Liver (tissue), 9 donors: ENCODE measurements around the gene PSTPIP1. TPM values are rescaled to one million over a fixed set of nuclear protein-coding genes. Genes with fewer than 3 reads are reported as not detected.

Experiments used
- DNase-seq: peaks from one replicate; pipeline ENCODE4 v3.0.0-alpha.2; 2017; ENCODE audit warnings: low spot score
- H3K27ac ChIP-seq, 2 donors: one replicate each; pipeline ENCODE4 v1.7.0; 2013; ENCODE audit warnings: inconsistent platforms in 2 of 2, low read length in 2 of 2, control low read depth in 1 of 2, low read depth in 1 of 2, mild to moderate bottlenecking in 1 of 2
- H3K27me3 ChIP-seq, 4 donors: one replicate each; pipeline versions ENCODE4 v1.6.1 to v1.7.0; 2013; ENCODE audit warnings: low read length in 3 of 4, inconsistent platforms in 1 of 4, mild to moderate bottlenecking in 1 of 4, moderate library complexity in 1 of 4; ENCODE audit not compliant: control insufficient read depth in 4 of 4, insufficient read depth in 4 of 4
- H3K36me3 ChIP-seq, 4 donors: one replicate each; pipeline versions ENCODE4 v1.6.1 to v1.7.0; 2013; ENCODE audit warnings: low read length in 3 of 4, mild to moderate bottlenecking in 3 of 4, low read depth in 1 of 4, moderate library complexity in 1 of 4; ENCODE audit not compliant: control insufficient read depth in 4 of 4, insufficient read depth in 3 of 4
- H3K4me1 ChIP-seq, 4 donors: one replicate each; pipeline versions ENCODE4 v1.6.1 to v1.7.0; 2013; ENCODE audit warnings: low read length in 3 of 4, mild to moderate bottlenecking in 3 of 4, moderate library complexity in 1 of 4; ENCODE audit not compliant: control insufficient read depth in 4 of 4, insufficient read depth in 4 of 4
- H3K4me3 ChIP-seq, 3 donors: one replicate each; pipeline versions ENCODE4 v1.6.1 to v1.7.0; 2013; ENCODE audit warnings: low read length in 3 of 3, control low read depth in 1 of 3, low read depth in 1 of 3, mild to moderate bottlenecking in 1 of 3
- H3K9ac ChIP-seq, 2 donors: one replicate each; pipeline ENCODE4 v1.7.0; 2013; ENCODE audit warnings: low read length in 2 of 2, mild to moderate bottlenecking in 2 of 2, moderate library complexity in 2 of 2, control low read depth in 1 of 2, low read depth in 1 of 2
- H3K9me3 ChIP-seq, 4 donors: one replicate each; pipeline versions ENCODE4 v1.6.1 to v1.7.0; 2013; ENCODE audit warnings: low read length in 3 of 4; ENCODE audit not compliant: control insufficient read depth in 4 of 4
- EGR1 ChIP-seq, 2 donors: IDR thresholded peaks; 2 replicates each; pipeline ENCODE4 v1.6.1; 2016 to 2018; ENCODE audit warnings: antibody characterized with exemption in 2 of 2, low read depth in 2 of 2
- FOXA1 ChIP-seq: IDR thresholded peaks from 2 replicates; pipeline ENCODE4 v1.6.1; 2016; ENCODE audit warnings: antibody characterized with exemption
- FOXA2 ChIP-seq: IDR thresholded peaks from 2 replicates; pipeline ENCODE4 v1.6.1; 2016; ENCODE audit warnings: antibody characterized with exemption
- GABPA ChIP-seq, 2 donors: IDR thresholded peaks in 1 of 2; conservative IDR thresholded peaks in 1 of 2; 2 replicates each; pipeline ENCODE4 v1.6.1; 2016; ENCODE audit warnings: antibody characterized with exemption in 2 of 2, mild to moderate bottlenecking in 1 of 2, moderate library complexity in 1 of 2
- HNF4A ChIP-seq, 2 donors: conservative IDR thresholded peaks; 2 replicates each; pipeline ENCODE4 v1.6.1; 2016; ENCODE audit warnings: antibody characterized with exemption in 2 of 2, mild to moderate bottlenecking in 2 of 2
- HNF4G ChIP-seq: IDR thresholded peaks from 2 replicates; pipeline ENCODE4 v1.6.1; 2016; ENCODE audit warnings: antibody characterized with exemption
- JUND ChIP-seq, 2 donors: IDR thresholded peaks; 2 replicates each; pipeline ENCODE4 v1.6.1; 2016; ENCODE audit warnings: antibody characterized with exemption in 2 of 2
- NR2F2 ChIP-seq: IDR thresholded peaks from 2 replicates; pipeline ENCODE4 v1.6.1; 2016; ENCODE audit warnings: antibody characterized with exemption
- RAD21 ChIP-seq, 2 donors: IDR thresholded peaks; 2 replicates each; pipeline ENCODE4 v1.6.1; 2016; ENCODE audit warnings: antibody characterized with exemption in 2 of 2, mild to moderate bottlenecking in 2 of 2
- RXRA ChIP-seq, 2 donors: IDR thresholded peaks; 2 replicates each; pipeline ENCODE4 v1.6.1; 2017 to 2018; ENCODE audit warnings: antibody characterized with exemption in 2 of 2, mild to moderate bottlenecking in 1 of 2
- SP1 ChIP-seq: IDR thresholded peaks from 2 replicates; pipeline ENCODE4 v1.6.1; 2018; ENCODE audit warnings: antibody characterized with exemption, mild to moderate bottlenecking
- TAF1 ChIP-seq: conservative IDR thresholded peaks from 2 replicates; pipeline ENCODE4 v1.6.1; 2016; ENCODE audit warnings: antibody characterized with exemption, mild to moderate bottlenecking
- WGBS: extraction: QIAGEN DNeasy Blood & Tissue Kit; methylation state at CpG from one replicate; pipeline ENCODE4 v1.1.7; 2013; 5-methylcytosine and 5-hydroxymethylcytosine counted together
- polyA plus RNA-seq, 2 donors: library from polyadenylated mRNA; stranded (reverse) in 1 of 2; unstranded in 1 of 2; fragments of 200-250 nt in 1 of 2; fragments of >200 nt in 1 of 2; fragmentation: Nextera tagmentation in 1 of 2; extraction: Ambion mirVana in 1 of 2; gene quantifications; one replicate each; pipeline versions ENCODE4 v1.2.1 to v1.2.3, GENCODE V29; 2013 to 2015
- total RNA-seq, 2 donors: library from RNA; depleted of rRNA; stranded (reverse); fragments of >200 nt; gene quantifications; one replicate each; pipeline ENCODE4 v1.2.3, GENCODE V29; 2014
- TF ChIP-seq, protein P1 (sequence below): IDR thresholded peaks from 2 replicates; pipeline ENCODE4 v1.6.1; 2016; ENCODE audit warnings: antibody characterized with exemption
- TF ChIP-seq, protein P2 (sequence below): IDR thresholded peaks from 2 replicates; pipeline ENCODE4 v1.6.1; 2016; ENCODE audit warnings: antibody characterized with exemption
- TF ChIP-seq, protein P3 (sequence below): fragments of 150-350 bp; IDR thresholded peaks from 2 replicates; pipeline ENCODE4 v1.5.1; 2017; ENCODE audit warnings: improper control_type of control experiment, low read depth, low read length; ENCODE audit not compliant: missing input control
- TF ChIP-seq, protein P4 (sequence below): IDR thresholded peaks from 2 replicates; pipeline ENCODE4 v1.6.1; 2016; ENCODE audit warnings: antibody characterized with exemption, mild to moderate bottlenecking
- donor health status: healthy.
- donor health status: healthy.
- donor health status: healthy.
- donor health status: healthy.
- donor health status: healthy.

The PSTPIP1 gene
- total and polyA plus RNA-seq, 4 donors = 1.1 to 4.6 (median 3.0) TPM

DNA sequence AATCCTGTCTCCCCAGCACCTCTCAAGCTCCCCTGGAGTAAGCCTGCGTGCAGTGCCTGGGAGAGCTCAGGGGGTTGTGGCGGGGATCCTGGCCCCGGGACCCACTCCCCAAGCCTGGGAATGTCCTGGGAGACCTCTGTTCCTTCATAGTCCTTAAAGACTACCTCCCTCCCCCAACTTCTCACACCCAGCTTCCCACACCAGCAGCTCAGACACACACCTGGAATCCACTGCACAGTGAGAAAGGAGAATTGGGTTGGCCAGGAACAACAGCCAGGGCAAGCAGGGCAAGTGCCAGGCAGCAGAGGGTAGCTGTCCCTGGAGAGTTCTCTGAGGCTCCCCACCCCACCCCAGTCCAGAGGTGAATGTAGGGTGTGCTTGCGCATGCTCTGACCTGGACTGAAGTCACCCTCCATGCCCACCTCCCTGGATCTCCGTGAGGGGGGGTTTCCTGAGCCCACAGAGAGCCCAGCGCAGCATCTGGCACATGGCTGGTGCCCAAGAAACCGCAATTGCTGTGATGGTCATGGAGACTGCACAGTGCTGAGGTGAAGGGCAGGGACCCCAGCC, 22.2 kb downstream of the PSTPIP1 start:
- WGBS = 90% methylated on average over 7 of the region's 7 CpGs
- TF ChIP-seq, protein P1, sequence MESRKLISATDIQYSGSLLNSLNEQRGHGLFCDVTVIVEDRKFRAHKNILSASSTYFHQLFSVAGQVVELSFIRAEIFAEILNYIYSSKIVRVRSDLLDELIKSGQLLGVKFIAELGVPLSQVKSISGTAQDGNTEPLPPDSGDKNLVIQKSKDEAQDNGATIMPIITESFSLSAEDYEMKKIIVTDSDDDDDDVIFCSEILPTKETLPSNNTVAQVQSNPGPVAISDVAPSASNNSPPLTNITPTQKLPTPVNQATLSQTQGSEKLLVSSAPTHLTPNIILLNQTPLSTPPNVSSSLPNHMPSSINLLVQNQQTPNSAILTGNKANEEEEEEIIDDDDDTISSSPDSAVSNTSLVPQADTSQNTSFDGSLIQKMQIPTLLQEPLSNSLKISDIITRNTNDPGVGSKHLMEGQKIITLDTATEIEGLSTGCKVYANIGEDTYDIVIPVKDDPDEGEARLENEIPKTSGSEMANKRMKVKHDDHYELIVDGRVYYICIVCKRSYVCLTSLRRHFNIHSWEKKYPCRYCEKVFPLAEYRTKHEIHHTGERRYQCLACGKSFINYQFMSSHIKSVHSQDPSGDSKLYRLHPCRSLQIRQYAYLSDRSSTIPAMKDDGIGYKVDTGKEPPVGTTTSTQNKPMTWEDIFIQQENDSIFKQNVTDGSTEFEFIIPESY = no peak
- TF ChIP-seq EGR1 (IDR thresholded peaks at IDR 0.05; ENCODE audit: low read depth in 2 of 2) (no peak), HNF4A (conservative IDR thresholded peaks at IDR 0.05) (no peak), NR2F2 (no peak), TAF1 (no peak), GABPA (IDR thresholded peaks at IDR 0.05 in 1 of 2, conservative IDR thresholded peaks at IDR 0.05 in 1 of 2) (no peak), FOXA2 (no peak), SP1 (no peak), RXRA (IDR thresholded peaks at IDR 0.05) (no peak), RAD21 (IDR thresholded peaks at IDR 0.05) (no peak)

DNA sequence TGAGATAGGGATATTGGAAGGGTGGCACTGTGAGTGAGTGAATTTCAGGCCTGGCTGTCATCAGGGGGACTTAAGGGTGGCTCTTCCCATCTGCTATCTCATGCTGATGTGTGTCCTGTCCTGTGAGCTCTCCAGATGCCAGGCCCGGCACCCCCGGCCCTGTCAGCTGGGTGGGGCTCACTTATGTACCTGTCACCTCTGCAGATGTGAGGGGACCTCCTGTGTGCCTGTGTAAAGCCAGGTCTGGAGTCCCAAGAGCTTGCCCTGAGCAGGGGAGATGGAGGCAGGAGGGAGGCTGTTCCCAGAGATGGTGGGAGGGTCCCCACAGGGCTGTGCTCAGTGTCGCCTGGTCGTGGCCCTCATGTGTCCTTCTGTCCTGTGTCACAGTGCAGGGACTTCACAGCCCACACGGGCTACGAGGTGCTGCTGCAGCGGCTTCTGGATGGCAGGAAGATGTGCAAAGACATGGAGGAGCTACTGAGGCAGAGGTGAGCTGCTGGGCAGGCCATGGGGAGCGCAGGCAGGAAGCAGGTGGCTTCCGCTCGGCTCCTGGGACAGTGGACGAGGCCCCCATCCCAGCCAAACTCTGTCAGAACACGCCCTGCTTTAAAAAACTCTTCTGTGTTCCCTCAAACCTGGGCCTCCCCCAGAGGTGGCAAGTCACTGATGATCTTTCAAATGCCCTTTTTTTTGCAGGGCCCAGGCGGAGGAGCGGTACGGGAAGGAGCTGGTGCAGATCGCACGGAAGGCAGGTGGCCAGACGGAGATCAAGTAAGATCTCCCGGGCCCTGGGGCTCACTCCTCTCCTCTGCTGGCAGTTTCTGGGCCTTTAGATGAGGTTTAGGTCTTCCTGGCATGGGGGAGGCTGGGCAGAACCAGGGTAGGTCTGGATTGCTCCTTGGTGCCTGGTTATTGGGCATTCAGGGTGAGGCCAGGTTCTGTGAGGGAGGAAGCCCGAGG, 23.1 kb downstream of the PSTPIP1 start:
- Histone ChIP-seq H3K27me3 (no peaks in the 10 kb centered on the region), H3K27ac (no peak overlapping the region), H3K9me3 (no peaks in the 10 kb centered on the region), H3K9ac (no peak overlapping the region), H3K4me3 (no peak overlapping the region), H3K4me1 (no peaks in the 10 kb centered on the region), H3K36me3 (no peaks in the 10 kb centered on the region)
- WGBS = 91% methylated on average over 20 of the region's 20 CpGs
- TF ChIP-seq RAD21 (IDR thresholded peaks at IDR 0.05) (no peak), FOXA2 (no peak), EGR1 (IDR thresholded peaks at IDR 0.05; ENCODE audit: low read depth in 2 of 2) (no peak), SP1 (no peak)
- TF ChIP-seq, protein P2, sequence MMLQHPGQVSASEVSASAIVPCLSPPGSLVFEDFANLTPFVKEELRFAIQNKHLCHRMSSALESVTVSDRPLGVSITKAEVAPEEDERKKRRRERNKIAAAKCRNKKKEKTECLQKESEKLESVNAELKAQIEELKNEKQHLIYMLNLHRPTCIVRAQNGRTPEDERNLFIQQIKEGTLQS = no peak
- no peak for DNase-seq

More for the DNA sequence above, 22.2 kb downstream of the PSTPIP1 start:
- Histone ChIP-seq H3K4me1 (no peaks in the 10 kb centered on the region), H3K9me3 (no peaks in the 10 kb centered on the region), H3K4me3 (no peak overlapping the region), H3K9ac (no peak overlapping the region), H3K27ac (no peak overlapping the region), H3K27me3 (no peaks in the 10 kb centered on the region), H3K36me3 (no peaks in the 10 kb centered on the region)
- no peak for DNase-seq

DNA sequence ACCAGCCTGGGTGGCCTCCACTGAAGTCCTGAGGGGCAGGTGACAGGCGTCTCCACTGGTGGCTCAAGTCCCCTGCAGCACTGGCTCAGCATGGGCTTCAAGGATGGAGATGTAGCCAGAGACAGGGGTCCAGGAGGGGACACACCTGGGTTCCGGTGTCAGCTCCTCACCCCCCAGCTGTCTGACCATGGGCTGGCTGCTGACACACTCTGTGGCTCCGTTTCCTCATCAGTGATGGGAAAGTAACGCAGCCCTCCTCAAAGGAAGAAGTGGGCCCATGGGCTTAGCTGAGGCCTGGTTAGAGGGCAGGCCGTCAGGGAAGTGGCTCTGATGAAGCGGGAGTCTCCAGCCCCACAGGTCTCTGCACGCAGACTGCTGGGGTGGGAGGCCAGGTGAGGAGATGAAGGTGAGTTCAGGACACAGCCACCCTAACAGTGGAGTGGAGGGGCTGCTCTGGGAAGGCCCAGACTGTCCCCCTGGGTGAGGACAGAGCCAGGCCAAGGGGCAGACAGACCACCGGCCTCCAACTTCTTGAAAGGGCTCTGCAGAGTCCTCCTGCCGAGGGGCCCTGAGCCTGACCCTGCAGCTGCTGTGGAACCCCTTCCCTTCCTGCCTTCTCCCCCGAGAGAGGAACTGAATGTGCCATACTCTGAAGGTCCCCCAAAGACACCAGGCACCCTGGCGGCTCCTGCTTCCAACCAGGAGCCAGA, 24.0 kb downstream of the PSTPIP1 start:
- no peak for DNase-seq
- H3K4me1 ChIP-seq = no peaks in the 10 kb centered on the region
- no peak overlapping the region for H3K27ac ChIP-seq
- WGBS = 86% methylated on average over 11 of the region's 11 CpGs
- H3K9ac ChIP-seq = no peak overlapping the region
- no peaks in the 10 kb centered on the region for H3K27me3 ChIP-seq
- H3K4me3 ChIP-seq = no peak overlapping the region
- no peaks in the 10 kb centered on the region for H3K36me3 ChIP-seq
- no peaks in the 10 kb centered on the region for H3K9me3 ChIP-seq
- no peak for TF ChIP-seq RAD21 (IDR thresholded peaks at IDR 0.05)
- no peak for TF ChIP-seq JUND (IDR thresholded peaks at IDR 0.05)
- no peak for TF ChIP-seq GABPA (IDR thresholded peaks at IDR 0.05 in 1 of 2, conservative IDR thresholded peaks at IDR 0.05 in 1 of 2)
- no peak for TF ChIP-seq SP1
- no peak for TF ChIP-seq HNF4A (conservative IDR thresholded peaks at IDR 0.05)
- TF ChIP-seq, protein P2 = no peak
- no peak for TF ChIP-seq TAF1
- no peak for TF ChIP-seq FOXA1
- no peak for TF ChIP-seq HNF4G
- TF ChIP-seq, protein P3, sequence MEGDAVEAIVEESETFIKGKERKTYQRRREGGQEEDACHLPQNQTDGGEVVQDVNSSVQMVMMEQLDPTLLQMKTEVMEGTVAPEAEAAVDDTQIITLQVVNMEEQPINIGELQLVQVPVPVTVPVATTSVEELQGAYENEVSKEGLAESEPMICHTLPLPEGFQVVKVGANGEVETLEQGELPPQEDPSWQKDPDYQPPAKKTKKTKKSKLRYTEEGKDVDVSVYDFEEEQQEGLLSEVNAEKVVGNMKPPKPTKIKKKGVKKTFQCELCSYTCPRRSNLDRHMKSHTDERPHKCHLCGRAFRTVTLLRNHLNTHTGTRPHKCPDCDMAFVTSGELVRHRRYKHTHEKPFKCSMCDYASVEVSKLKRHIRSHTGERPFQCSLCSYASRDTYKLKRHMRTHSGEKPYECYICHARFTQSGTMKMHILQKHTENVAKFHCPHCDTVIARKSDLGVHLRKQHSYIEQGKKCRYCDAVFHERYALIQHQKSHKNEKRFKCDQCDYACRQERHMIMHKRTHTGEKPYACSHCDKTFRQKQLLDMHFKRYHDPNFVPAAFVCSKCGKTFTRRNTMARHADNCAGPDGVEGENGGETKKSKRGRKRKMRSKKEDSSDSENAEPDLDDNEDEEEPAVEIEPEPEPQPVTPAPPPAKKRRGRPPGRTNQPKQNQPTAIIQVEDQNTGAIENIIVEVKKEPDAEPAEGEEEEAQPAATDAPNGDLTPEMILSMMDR = no peak
- no peak for TF ChIP-seq EGR1 (IDR thresholded peaks at IDR 0.05; ENCODE audit: low read depth in 2 of 2)
- TF ChIP-seq, protein P4, sequence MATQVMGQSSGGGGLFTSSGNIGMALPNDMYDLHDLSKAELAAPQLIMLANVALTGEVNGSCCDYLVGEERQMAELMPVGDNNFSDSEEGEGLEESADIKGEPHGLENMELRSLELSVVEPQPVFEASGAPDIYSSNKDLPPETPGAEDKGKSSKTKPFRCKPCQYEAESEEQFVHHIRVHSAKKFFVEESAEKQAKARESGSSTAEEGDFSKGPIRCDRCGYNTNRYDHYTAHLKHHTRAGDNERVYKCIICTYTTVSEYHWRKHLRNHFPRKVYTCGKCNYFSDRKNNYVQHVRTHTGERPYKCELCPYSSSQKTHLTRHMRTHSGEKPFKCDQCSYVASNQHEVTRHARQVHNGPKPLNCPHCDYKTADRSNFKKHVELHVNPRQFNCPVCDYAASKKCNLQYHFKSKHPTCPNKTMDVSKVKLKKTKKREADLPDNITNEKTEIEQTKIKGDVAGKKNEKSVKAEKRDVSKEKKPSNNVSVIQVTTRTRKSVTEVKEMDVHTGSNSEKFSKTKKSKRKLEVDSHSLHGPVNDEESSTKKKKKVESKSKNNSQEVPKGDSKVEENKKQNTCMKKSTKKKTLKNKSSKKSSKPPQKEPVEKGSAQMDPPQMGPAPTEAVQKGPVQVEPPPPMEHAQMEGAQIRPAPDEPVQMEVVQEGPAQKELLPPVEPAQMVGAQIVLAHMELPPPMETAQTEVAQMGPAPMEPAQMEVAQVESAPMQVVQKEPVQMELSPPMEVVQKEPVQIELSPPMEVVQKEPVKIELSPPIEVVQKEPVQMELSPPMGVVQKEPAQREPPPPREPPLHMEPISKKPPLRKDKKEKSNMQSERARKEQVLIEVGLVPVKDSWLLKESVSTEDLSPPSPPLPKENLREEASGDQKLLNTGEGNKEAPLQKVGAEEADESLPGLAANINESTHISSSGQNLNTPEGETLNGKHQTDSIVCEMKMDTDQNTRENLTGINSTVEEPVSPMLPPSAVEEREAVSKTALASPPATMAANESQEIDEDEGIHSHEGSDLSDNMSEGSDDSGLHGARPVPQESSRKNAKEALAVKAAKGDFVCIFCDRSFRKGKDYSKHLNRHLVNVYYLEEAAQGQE = no peak
- TF ChIP-seq NR2F2 = no peak
